ENCODE data around the gene COBLL1.

COBLL1 gene

GRCh38 chr2:164681009-164681408, 160.6 kb downstream of the COBLL1 start:
- DNase-seq (ENCODE audit: low read depth in 2 of 2): no peak

GRCh38 chr2:164678631-164679149, 162.9 kb downstream of the COBLL1 start:
- no peak for DNase-seq (ENCODE audit: low read depth in 2 of 2)

- no peak for DNase-seq (ENCODE audit: low read depth in 2 of 2)
Measured at GRCh38 chr2:164677733-164678132, 163.9 kb downstream of the COBLL1 start.

- DNase-seq (ENCODE audit: low read depth in 2 of 2): no peak
Measured at GRCh38 chr2:164677271-164677670, 164.4 kb downstream of the COBLL1 start.

GRCh38 chr2:164675687-164676086, 165.9 kb downstream of the COBLL1 start:
- DNase-seq (ENCODE audit: low read depth in 2 of 2): no peak

- no peak for DNase-seq (ENCODE audit: low read depth in 2 of 2)
Measured at GRCh38 chr2:164675027-164675426, 166.6 kb downstream of the COBLL1 start.

GRCh38 chr2:164671664-164672396, 169.8 kb downstream of the COBLL1 start:
- no peak for DNase-seq (ENCODE audit: low read depth in 2 of 2)

GRCh38 chr2:164669291-164669690, 172.3 kb downstream of the COBLL1 start:
- no peak for DNase-seq (ENCODE audit: low read depth in 2 of 2)

- no peak for DNase-seq (ENCODE audit: low read depth in 2 of 2)
Measured at GRCh38 chr2:164667566-164667965, 174.1 kb downstream of the COBLL1 start.

GRCh38 chr2:164664070-164664469, 177.6 kb downstream of the COBLL1 start:
- no peak for DNase-seq (ENCODE audit: low read depth in 2 of 2)

- DNase-seq (ENCODE audit: low read depth in 2 of 2): no peak
Measured at GRCh38 chr2:164662868-164663631, 178.6 kb downstream of the COBLL1 start.

GRCh38 chr2:164662066-164662465, 179.6 kb downstream of the COBLL1 start:
- no peak for DNase-seq (ENCODE audit: low read depth in 2 of 2)

- no peak for DNase-seq (ENCODE audit: low read depth in 2 of 2)
Measured at GRCh38 chr2:164661349-164661748, 180.3 kb downstream of the COBLL1 start.

- no peak for DNase-seq (ENCODE audit: low read depth in 2 of 2)
Measured at GRCh38 chr2:164657129-164657528, 184.5 kb downstream of the COBLL1 start.

- no peak for DNase-seq (ENCODE audit: low read depth in 2 of 2)
Measured at GRCh38 chr2:164655750-164656149, 185.9 kb downstream of the COBLL1 start.

- DNase-seq (ENCODE audit: low read depth in 2 of 2): no peak
Measured at GRCh38 chr2:164655336-164655735, 186.3 kb downstream of the COBLL1 start.

GRCh38 chr2:164651361-164651760, 190.3 kb downstream of the COBLL1 start:
- no peak for DNase-seq (ENCODE audit: low read depth in 2 of 2)

GRCh38 chr2:164644036-164644700, 197.5 kb downstream of the COBLL1 start:
- no peak for DNase-seq (ENCODE audit: low read depth in 2 of 2)

- DNase-seq (ENCODE audit: low read depth in 2 of 2): no peak
Measured at GRCh38 chr2:164642946-164643555, 198.6 kb downstream of the COBLL1 start.

GRCh38 chr2:164642268-164642667, 199.4 kb downstream of the COBLL1 start:
- no peak for DNase-seq (ENCODE audit: low read depth in 2 of 2)
